T47D (cell line): Measurements from ENCODE around the gene SLC4A7.
"Not testable (repeated sequence)": the region's sequence is repeated elsewhere in the genome, so short reads cannot be mapped to it uniquely, and the experiment has no call there.

Experiments
- DNase-seq, 2 experiments: peaks; one replicate each; pipeline versions ENCODE4 v3.0.0 to v3.0.0-alpha.2; 2011 to 2012; ENCODE audit warnings: low read depth in 1 of 2, low spot score in 1 of 2
- JUND ChIP-seq: IDR thresholded peaks from 2 replicates; pipeline ENCODE4 v1.6.1; 2012; ENCODE audit warnings: low read depth
- in situ Hi-C: cut with HindIII; loops from 2 replicates; pipeline ENCODE4 v1.10.0; 2016; ENCODE audit warnings: low sequenced_read_pairs, low pct_unique_long_range_greater_than_20kb

Gene SLC4A7

GRCh38 chr3:27333843-27334242, 150.3 kb downstream of the SLC4A7 start:
- no peak for TF ChIP-seq JUND
- no peak for DNase-seq
- in situ Hi-C loops, result no loop called here

- in situ Hi-C loops, result not testable (repeated sequence)
- DNase-seq, result peak in 1 of 2 experiments; percentile 54
Observed at GRCh38 chr3:27328982-27329762, 155.0 kb downstream of the SLC4A7 start.

GRCh38 chr3:27326629-27327545, 157.3 kb downstream of the SLC4A7 start:
- no peak for TF ChIP-seq JUND
- in situ Hi-C loops, result no loop called here
- DNase-seq, result peak in 1 of 2 experiments; percentile 68

- in situ Hi-C loops, result no loop called here
- no peak for DNase-seq
- no peak for TF ChIP-seq JUND
Observed at GRCh38 chr3:27326202-27326601, 158.0 kb downstream of the SLC4A7 start.

GRCh38 chr3:27325419-27325818, 158.8 kb downstream of the SLC4A7 start:
- in situ Hi-C loops, result no loop called here
- DNase-seq, result peak in 1 of 2 experiments; percentile 62
- TF ChIP-seq JUND, result no peak

- peak in 1 of 2 experiments; percentile 98 for DNase-seq
- peak; percentile 88; the same call in 1 of the 2 replicates for TF ChIP-seq JUND
- in situ Hi-C loops, result no loop called here
Observed at GRCh38 chr3:27324686-27325085, 159.5 kb downstream of the SLC4A7 start.

- peak in 1 of 2 experiments; percentile 92 for DNase-seq
- no peak for TF ChIP-seq JUND
- in situ Hi-C loops, result no loop called here
Observed at GRCh38 chr3:27323087-27323570, 161.1 kb downstream of the SLC4A7 start.
